Astrocyte (in vitro differentiated cells and primary cell): ENCODE results near the gene BASP1.

ENCODE experiments used
- CTCF ChIP-seq: IDR thresholded peaks from 2 replicates; pipeline ENCODE4 v1.5.1; 2011; ENCODE audit warnings: low read depth, mild to moderate bottlenecking, inconsistent platforms, low read length, moderate library complexity; ENCODE audit not compliant: insufficient read depth
- EZH2 ChIP-seq: IDR thresholded peaks from 2 replicates; pipeline ENCODE4 v1.6.1; 2012; ENCODE audit warnings: mild to moderate bottlenecking, low read length, inconsistent platforms; ENCODE audit not compliant: insufficient read depth

GRCh38 chr5:17222664-17223063 is 5.2 kb downstream of the BASP1 start:
- TF ChIP-seq CTCF (no peak), EZH2 (no peak)
